Purkinje cell (primary cell): Measurements from ENCODE around the gene COQ2. TPM values are rescaled to one million over a fixed set of nuclear protein-coding genes. Genes with fewer than 3 reads are reported as not detected.

Source experiments
- polyA plus RNA-seq: library from polyadenylated mRNA; unstranded; fragments of >200 nt; fragmentation: Nextera tagmentation; gene quantifications from 2 replicates; pipeline ENCODE4 v1.2.1, GENCODE V29; 2014

The COQ2 gene
- 13.2 and 22.9 TPM in 2 replicates for polyA plus RNA-seq

DNA sequence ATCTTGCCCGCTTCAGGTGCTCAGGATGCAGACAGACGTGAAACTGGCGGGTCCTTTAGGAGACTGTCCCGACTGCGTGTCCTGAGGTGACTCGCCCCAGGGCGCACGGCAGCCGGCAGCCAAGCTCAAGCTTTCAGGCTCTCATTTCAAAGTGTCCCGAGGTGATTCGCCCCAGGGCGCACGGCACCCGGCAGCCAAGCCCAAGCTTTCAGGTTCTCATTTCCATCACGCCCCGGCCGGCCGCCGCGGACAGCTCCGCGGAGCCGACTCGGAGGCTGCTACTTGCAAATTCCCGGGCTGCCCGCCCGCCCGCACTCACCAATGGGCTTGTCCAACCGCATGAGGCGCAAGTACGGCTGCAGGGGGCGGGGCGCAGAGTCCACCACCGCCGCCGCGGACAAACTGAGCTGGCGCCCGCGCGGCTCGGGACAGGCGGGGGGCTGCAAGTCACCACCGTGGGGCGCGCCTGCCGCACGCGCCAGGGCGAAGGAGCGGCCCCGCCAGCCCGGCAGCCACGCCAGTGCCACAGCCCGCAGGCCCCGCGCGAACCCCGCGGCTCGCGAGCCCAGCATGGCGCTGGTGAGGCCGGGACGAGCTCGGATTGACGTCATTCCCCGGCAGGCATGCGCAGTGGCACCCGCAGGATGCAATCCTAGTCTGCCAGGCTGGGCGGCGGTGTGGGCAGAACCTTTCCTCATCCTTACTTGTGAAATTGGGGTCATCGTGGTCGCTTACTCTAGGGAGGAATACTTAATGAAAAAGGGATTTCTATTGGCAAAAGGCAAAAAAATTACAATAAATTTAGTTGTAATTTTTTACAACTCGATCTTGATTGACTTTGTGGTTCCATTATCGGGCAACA lies at the start of gene COQ2:
Gene COQ2 (minus strand): TSS at position 606 of the 862 bp plus-strand sequence. CDS start 34 bp downstream, at position 572.

Other genes starting within 250 kb of the COQ2 start
- 166 and 220 TPM in 2 replicates for gene COPS4, start 249.6 kb downstream of the COQ2 start, polyA plus RNA-seq
- 1.6 TPM in 1 of 2 replicates, not detected in the other for gene PLAC8, start 170.1 kb downstream of the COQ2 start, polyA plus RNA-seq
- 12.2 and 22.2 TPM in 2 replicates for gene HPSE, start 50.0 kb upstream of the COQ2 start, polyA plus RNA-seq
- gene HELQ, start 171.0 kb upstream of the COQ2 start, polyA plus RNA-seq, result 10.0 and 10.5 TPM in 2 replicates
- gene MRPS18C, start 171.3 kb upstream of the COQ2 start, polyA plus RNA-seq, result 405 and 429 TPM in 2 replicates
- gene ABRAXAS1, start 200.3 kb upstream of the COQ2 start, polyA plus RNA-seq, result 0.71 and 4.9 TPM in 2 replicates